Caco-2 (cell line): ENCODE data around the gene MYO1H. TPM values are rescaled to one million over a fixed set of nuclear protein-coding genes. Genes with fewer than 3 reads are reported as not detected.

Source experiments
- BruUV-seq: library from RNA; stranded (reverse); fragments of 400-500 nt; replicated peaks from 2 replicates; lab custom pipeline; 2021; lab: Mats Ljungman, UMichigan
- CTCF ChIA-PET: fragments of 300-600 bp; sonication (Branson Sonifier 250); formaldehyde crosslinking; loops from one replicate; lab custom pipeline; 2022; ENCODE audit warnings: antibody characterized with exemption; lab: Charles Lee
- POLR2A ChIA-PET: fragments of 300-600 bp; sonication (Branson Sonifier 250); formaldehyde crosslinking; loops from one replicate; lab custom pipeline; 2022; ENCODE audit warnings: antibody characterized with exemption; lab: Charles Lee
- DNase-seq, 2 experiments: peaks; one replicate each; pipeline versions ENCODE4 v3.0.0 to v3.0.0-alpha.2; 2020 to 2022
- H3K27me3 ChIP-seq: replicated peaks from 2 replicates; pipeline ENCODE4 v1.6.0; 2011; ENCODE audit warnings: low read length; ENCODE audit not compliant: control insufficient read depth, insufficient read depth
- H3K36me3 ChIP-seq: 2 replicates; pipeline ENCODE4 v1.5.1; 2011; ENCODE audit warnings: low read length; ENCODE audit not compliant: control insufficient read depth, insufficient read depth
- H3K4me1 ChIP-seq: fragments of 250-450 bp; sonication (Bioruptor Pico); 2 replicates; pipeline ENCODE4 v1.5.1; 2020; ENCODE audit warnings: mild to moderate bottlenecking
- H3K4me3 ChIP-seq: 2 replicates; pipeline ENCODE4 v1.5.1; 2011; ENCODE audit warnings: low read depth, mild to moderate bottlenecking, control low read depth, low read length
- H3K9me3 ChIP-seq: fragments of 250-450 bp; sonication (Bioruptor Pico); 2 replicates; pipeline ENCODE4 v1.5.1; 2020; ENCODE audit warnings: mild to moderate bottlenecking, moderate library complexity
- H3K27ac Mint-ChIP-seq: one replicate; pipeline ENCODE4 v1.8.0; 2022; ENCODE audit warnings: mixed read lengths; ENCODE audit not compliant: unreplicated experiment
- H3K27me3 Mint-ChIP-seq: one replicate; pipeline ENCODE4 v1.8.0; 2022; ENCODE audit warnings: mixed read lengths; ENCODE audit not compliant: insufficient read depth, unreplicated experiment
- H3K36me3 Mint-ChIP-seq: one replicate; pipeline ENCODE4 v1.8.0; 2022; ENCODE audit warnings: mild to moderate bottlenecking, mixed read lengths; ENCODE audit not compliant: insufficient read depth, unreplicated experiment
- H3K4me1 Mint-ChIP-seq: one replicate; pipeline ENCODE4 v1.8.0; 2022; ENCODE audit warnings: low read depth, mixed read lengths; ENCODE audit not compliant: unreplicated experiment
- H3K4me3 Mint-ChIP-seq: one replicate; pipeline ENCODE4 v1.8.0; 2022; ENCODE audit warnings: mild to moderate bottlenecking, moderate library complexity, mixed read lengths; ENCODE audit not compliant: unreplicated experiment
- H3K9me3 Mint-ChIP-seq: one replicate; pipeline ENCODE4 v1.8.0; 2022; ENCODE audit warnings: mixed read lengths; ENCODE audit not compliant: unreplicated experiment
- CTCF ChIP-seq, 2 experiments: fragments of 200-600 bp in 1 of 2; IDR thresholded peaks; 1 replicate in 1 of 2; 2 replicates in 1 of 2; pipeline versions ENCODE4 v1.5.1 to v1.8.0; 2011 to 2022; ENCODE audit warnings: antibody characterized with exemption in 1 of 2, control low read depth in 1 of 2, inconsistent platforms in 1 of 2, low read depth in 1 of 2, low read length in 1 of 2, mild to moderate bottlenecking in 1 of 2, moderate library complexity in 1 of 2; ENCODE audit not compliant: insufficient read depth in 1 of 2, severe bottlenecking in 1 of 2, unreplicated experiment in 1 of 2
- intact Hi-C: fragments of 100-400 bp; cut with micrococcal nuclease; formaldehyde crosslinking; loops from one replicate; pipeline ENCODE4 v1.10.0; 2022; ENCODE audit not compliant: unreplicated experiment
- total RNA-seq: library from RNA; stranded (reverse); gene quantifications from 2 replicates; pipeline ENCODE4 v1.2.3, GENCODE V29; 2022

MYO1H gene
- total RNA-seq, 1 experiment from 2014 or later: 0.18 TPM

GRCh38 chr12:109331301-109331952 is 16.3 kb upstream of the MYO1H start:
- intact Hi-C loops: no loop called here
- no peak overlapping the region for H3K4me3 ChIP-seq
- Mint-ChIP-seq H3K36me3 (no peaks in the 10 kb centered on the region), H3K9me3 (no peaks in the 10 kb centered on the region), H3K27ac (no peak overlapping the region), H3K27me3 (peaks cover 4% of the 10 kb centered on the region), H3K4me3 (no peak overlapping the region), H3K4me1 (no peaks in the 10 kb centered on the region)
- H3K36me3 ChIP-seq: no peaks in the 10 kb centered on the region
- H3K9me3 ChIP-seq: no peaks in the 10 kb centered on the region
- H3K4me1 ChIP-seq: no peaks in the 10 kb centered on the region
- no peak for DNase-seq
- no peak for TF ChIP-seq CTCF (IDR thresholded peaks at IDR 0.05; ENCODE audit: insufficient read depth in 1 of 2, low read depth in 1 of 2, low read length in 1 of 2, severe bottlenecking in 1 of 2, unreplicated experiment in 1 of 2)
- no TSS peak for BruUV-seq
- CTCF ChIA-PET: interaction anchor here (0.9 to 2.4 kb wide), 2 partner anchors 16 to 54 kb away, joined by 3 to 6 read pairs; partner anchors contain the start of gene MYO1H
- POLR2A ChIA-PET: no interaction called here
- H3K27me3 ChIP-seq: no peaks in the 10 kb centered on the region

- Mint-ChIP-seq H3K4me3 (no peak overlapping the region), H3K36me3 (no peaks in the 10 kb centered on the region), H3K9me3 (no peaks in the 10 kb centered on the region), H3K4me1 (no peaks in the 10 kb centered on the region), H3K27me3 (peaks cover 7% of the 10 kb centered on the region), H3K27ac (no peak overlapping the region)
- ChIA-PET CTCF (no interaction called here), POLR2A (no interaction called here)
- no peak for DNase-seq
- TF ChIP-seq CTCF (IDR thresholded peaks at IDR 0.05; ENCODE audit: insufficient read depth in 1 of 2, low read depth in 1 of 2, low read length in 1 of 2, severe bottlenecking in 1 of 2, unreplicated experiment in 1 of 2): no peak
- Histone ChIP-seq H3K4me3 (no peak overlapping the region), H3K36me3 (no peaks in the 10 kb centered on the region), H3K9me3 (peaks cover 5% of the 10 kb centered on the region; the same call in 1 of the 2 replicates), H3K27me3 (no peaks in the 10 kb centered on the region), H3K4me1 (no peaks in the 10 kb centered on the region)
- intact Hi-C loops: no loop called here
- no TSS peak for BruUV-seq
These were observed 12.8 kb upstream of the MYO1H start for GRCh38 chr12:109334887-109335286.

GRCh38 chr12:109336593-109336992 is 11.1 kb upstream of the MYO1H start:
- no peaks in the 10 kb centered on the region for H3K27me3 ChIP-seq
- no peak overlapping the region for H3K4me3 ChIP-seq
- ChIA-PET POLR2A (no interaction called here), CTCF (no interaction called here)
- no peak for TF ChIP-seq CTCF (IDR thresholded peaks at IDR 0.05; ENCODE audit: insufficient read depth in 1 of 2, low read depth in 1 of 2, low read length in 1 of 2, severe bottlenecking in 1 of 2, unreplicated experiment in 1 of 2)
- H3K27me3 Mint-ChIP-seq: peaks cover 7% of the 10 kb centered on the region
- DNase-seq: no peak
- no peak overlapping the region for H3K27ac Mint-ChIP-seq
- intact Hi-C loops: no loop called here
- no peaks in the 10 kb centered on the region for H3K9me3 Mint-ChIP-seq
- H3K36me3 ChIP-seq: no peaks in the 10 kb centered on the region
- no peaks in the 10 kb centered on the region for H3K4me1 ChIP-seq
- H3K4me3 Mint-ChIP-seq: no peak overlapping the region
- no peaks in the 10 kb centered on the region for H3K36me3 Mint-ChIP-seq
- peaks cover 5% of the 10 kb centered on the region; the same call in 1 of the 2 replicates for H3K9me3 ChIP-seq
- BruUV-seq: no TSS peak
- no peaks in the 10 kb centered on the region for H3K4me1 Mint-ChIP-seq
